GM12865 (cell line): ENCODE results near the gene SPINT1.
"Not testable (repeated sequence)": the region's sequence is repeated elsewhere in the genome, so short reads cannot be mapped to it uniquely, and the experiment has no call there.

Source experiments
- DNase-seq: peaks from one replicate; pipeline ENCODE4 v3.0.0; 2010; ENCODE audit warnings: low read depth
- H3K4me3 ChIP-seq: 2 replicates; pipeline ENCODE4 v1.5.1; 2011; ENCODE audit warnings: mild to moderate bottlenecking, low read depth, low read length, control low read depth
- CTCF ChIP-seq: IDR thresholded peaks from 2 replicates; pipeline ENCODE4 v1.5.1; 2011; ENCODE audit warnings: low read length, control low read depth, low read depth, inconsistent platforms; ENCODE audit not compliant: insufficient read depth; ENCODE audit errors: missing control alignments

SPINT1 gene

GRCh38 chr15:40857601-40858341 is 13.9 kb downstream of the SPINT1 start:
- DNase-seq = peak; percentile 74
- TF ChIP-seq CTCF = peak; percentile 98
- no peak overlapping the region for H3K4me3 ChIP-seq

DNA sequence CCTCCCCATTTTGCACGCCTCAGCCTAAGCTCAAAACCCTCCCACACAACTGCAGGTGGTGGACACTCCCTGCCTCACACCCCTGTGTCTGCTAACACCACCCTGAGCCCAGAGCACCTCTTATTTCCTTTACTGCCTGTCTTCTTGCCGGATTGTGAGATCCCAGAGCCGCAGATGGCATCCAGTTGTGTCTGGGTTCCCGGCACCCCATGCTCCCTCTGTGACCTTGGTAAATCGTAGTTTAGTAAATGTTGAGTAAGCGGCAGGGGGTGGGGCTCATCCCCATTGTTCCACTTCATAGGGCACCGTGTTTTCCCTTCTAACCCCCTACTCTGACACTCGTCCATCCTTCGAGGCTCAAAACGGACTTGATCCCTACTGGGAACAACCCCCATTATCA is 14.9 kb downstream of the SPINT1 start:
- H3K4me3 ChIP-seq = no peak overlapping the region
- no peak for DNase-seq
- TF ChIP-seq CTCF = no peak

- peak; percentile 93 for DNase-seq
- H3K4me3 ChIP-seq = no peak overlapping the region
- peak; percentile 95 for TF ChIP-seq CTCF
These were observed 15.5 kb downstream of the SPINT1 start for GRCh38 chr15:40859206-40859851.

DNA sequence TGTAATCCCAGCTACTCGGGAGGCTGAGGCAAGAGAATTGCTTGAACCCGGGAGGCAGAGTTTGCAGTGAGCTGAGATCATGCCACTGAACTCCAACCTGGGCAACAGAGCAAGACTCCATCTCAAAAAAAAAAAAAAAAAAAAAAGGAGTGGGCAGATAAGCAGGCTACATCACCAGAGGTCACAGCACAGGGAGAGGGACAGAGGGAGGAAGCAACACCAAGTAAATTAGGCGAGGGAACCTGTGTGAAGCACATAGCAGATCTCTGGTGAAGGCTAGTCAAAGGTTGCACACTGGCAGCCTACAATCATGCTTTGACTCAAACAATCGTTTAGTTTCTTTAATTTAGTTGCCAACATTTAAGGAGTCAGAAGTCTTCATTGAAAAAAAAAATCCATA is 17.3 kb downstream of the SPINT1 start:
- not testable (repeated sequence) for H3K4me3 ChIP-seq

GRCh38 chr15:40863660-40864270 is 19.9 kb downstream of the SPINT1 start:
- no peak for DNase-seq
- H3K4me3 ChIP-seq = no peak overlapping the region
- no peak for TF ChIP-seq CTCF

More for the DNA sequence above, 17.3 kb downstream of the SPINT1 start:
- not testable (repeated sequence) for DNase-seq

GRCh38 chr15:40867199-40867598 is 23.4 kb downstream of the SPINT1 start:
- no peak for TF ChIP-seq CTCF
- no peak for DNase-seq
- no peak overlapping the region for H3K4me3 ChIP-seq

DNA sequence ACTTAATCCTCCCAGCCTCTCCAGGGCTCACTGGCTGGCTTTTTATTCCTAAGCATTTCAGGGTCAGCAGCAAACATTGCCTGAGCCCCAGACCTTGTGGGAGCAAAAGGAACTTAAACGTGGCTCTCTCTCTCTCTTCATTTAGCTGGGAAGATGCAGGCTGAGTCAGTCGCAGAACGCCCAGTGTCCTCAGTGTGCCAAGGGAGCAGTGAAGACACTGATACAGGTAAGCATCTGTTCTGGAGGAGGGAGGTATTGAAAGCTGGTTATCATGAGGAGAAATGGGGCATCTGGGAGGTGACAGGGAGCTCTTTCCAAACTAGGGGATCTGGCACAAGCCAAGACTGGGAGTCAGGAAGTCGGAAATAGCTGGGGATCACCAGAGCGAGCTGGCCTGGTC is 25.8 kb downstream of the SPINT1 start:
- DNase-seq = no peak
- H3K4me3 ChIP-seq = no peak overlapping the region
- TF ChIP-seq CTCF = no peak
